ENCODE data around the gene THRAP3. TPM values are rescaled to one million over a fixed set of nuclear protein-coding genes. Genes with fewer than 3 reads are reported as not detected.

The THRAP3 gene
- polyA plus RNA-seq, 3 donors from 2014 or later = 61.6 to 103 (median 70.7) TPM

- H3K36me3 Mint-ChIP-seq = peaks cover 7 to 14% (median 9%) of the 10 kb centered on the region in 3 donors
- no peak overlapping the region for H3K4me3 Mint-ChIP-seq
- peaks cover 0 to 3% of the 10 kb centered on the region in 2 donors for H3K4me1 Mint-ChIP-seq
- no peaks in the 10 kb centered on the region for H3K9me3 Mint-ChIP-seq
- no peak overlapping the region for H3K27ac Mint-ChIP-seq
- DNase-seq = no peak
- H3K27me3 Mint-ChIP-seq (ENCODE audit: low read depth in 3 of 3) = peaks cover 0 to 3% (median 3%) of the 10 kb centered on the region in 3 donors
Observed at GRCh38 chr1:36341626-36342320, 117.5 kb downstream of the THRAP3 start.

DNA sequence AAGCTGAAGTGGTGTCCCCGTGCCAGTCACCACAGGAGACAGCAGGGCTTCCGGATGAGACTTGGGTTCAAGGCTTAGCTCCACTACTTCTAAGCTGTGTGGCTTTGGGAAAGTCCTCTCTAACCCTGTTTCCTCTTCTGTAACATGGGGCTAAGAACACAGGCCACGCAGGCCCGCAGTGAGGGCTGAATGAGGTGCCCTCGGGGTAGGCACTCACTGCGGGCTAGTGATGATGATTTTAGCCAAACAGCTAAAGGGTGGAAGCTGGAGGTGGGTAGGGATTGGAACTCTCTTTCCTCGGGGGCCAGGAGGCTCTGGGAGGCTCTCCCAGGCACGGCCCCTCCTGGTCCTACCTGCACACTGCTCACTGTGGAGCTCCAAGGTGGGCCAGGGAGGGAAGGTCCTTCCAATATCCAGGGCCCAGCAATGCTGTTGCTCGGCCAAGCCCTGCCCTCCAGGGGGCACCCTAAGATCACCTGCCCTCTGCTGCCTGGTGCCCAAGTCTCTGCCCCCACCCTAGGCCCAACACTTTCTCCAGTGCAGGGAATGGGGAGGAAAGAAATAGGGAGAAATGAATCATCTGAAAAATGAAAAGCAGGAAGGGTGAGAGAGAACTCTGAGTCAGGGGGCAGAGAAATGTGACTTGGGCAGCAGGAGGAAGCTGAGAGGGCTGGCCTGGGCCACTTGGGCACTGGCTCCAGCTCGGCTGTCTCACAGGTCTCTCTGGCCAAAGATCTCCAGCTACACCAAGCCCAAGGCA lies 118.4 kb downstream of the THRAP3 start:
- Mint-ChIP-seq H3K27me3 (ENCODE audit: low read depth in 3 of 3) (peaks cover 0 to 3% (median 3%) of the 10 kb centered on the region in 3 donors), H3K9me3 (no peaks in the 10 kb centered on the region), H3K4me3 (no peak overlapping the region), H3K36me3 (peaks cover 10 to 20% (median 15%) of the 10 kb centered on the region in 3 donors), H3K4me1 (peaks cover 0 to 3% of the 10 kb centered on the region in 2 donors), H3K27ac (peak overlapping the region in 2 of 6 donors; percentile 46 to 64)
- DNase-seq = peak; percentile 46 to 54 (median 48)

GRCh38 chr1:36343651-36344394 lies 119.6 kb downstream of the THRAP3 start:
- Mint-ChIP-seq H3K27me3 (ENCODE audit: low read depth in 3 of 3) (peaks cover 0 to 3% (median 3%) of the 10 kb centered on the region in 3 donors), H3K36me3 (peaks cover 17 to 29% (median 19%) of the 10 kb centered on the region in 3 donors), H3K4me1 (peaks cover 0 to under 1% of the 10 kb centered on the region in 2 donors), H3K4me3 (no peak overlapping the region), H3K9me3 (no peaks in the 10 kb centered on the region), H3K27ac (no peak overlapping the region)
- DNase-seq = no peak

GRCh38 chr1:36344395-36344680 lies 120.1 kb downstream of the THRAP3 start:
- Mint-ChIP-seq H3K4me3 (no peak overlapping the region), H3K4me1 (no peaks in the 10 kb centered on the region), H3K9me3 (no peaks in the 10 kb centered on the region), H3K36me3 (peaks cover 17 to 29% (median 19%) of the 10 kb centered on the region in 3 donors), H3K27ac (peak overlapping the region in 1 of 6 donors; percentile 14), H3K27me3 (ENCODE audit: low read depth in 3 of 3) (peaks cover 0 to 3% (median 3%) of the 10 kb centered on the region in 3 donors)
- DNase-seq = no peak

DNA sequence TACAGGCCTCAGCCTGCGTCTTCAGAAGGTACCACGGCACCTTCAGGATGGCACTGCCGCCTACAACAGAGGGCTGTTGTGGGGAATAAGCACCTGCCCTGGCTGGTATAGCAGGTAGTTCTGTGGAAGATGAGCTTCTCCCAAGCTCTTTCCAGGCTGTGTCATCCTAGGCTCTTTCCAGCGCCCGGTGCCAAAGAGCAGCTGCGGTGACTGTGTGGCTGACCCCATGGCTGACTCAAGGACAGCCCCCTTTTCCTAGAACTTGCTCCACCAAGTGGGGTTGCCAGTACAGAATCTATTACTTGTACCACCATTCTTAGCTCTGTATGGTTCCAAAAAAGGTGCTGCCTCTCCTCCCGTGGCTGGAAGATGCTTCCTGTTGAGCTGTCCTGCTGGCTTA lies 121.1 kb downstream of the THRAP3 start:
- Mint-ChIP-seq H3K36me3 (peaks cover 17 to 29% (median 19%) of the 10 kb centered on the region in 3 donors), H3K4me3 (no peak overlapping the region), H3K4me1 (peaks cover 2 to 3% of the 10 kb centered on the region in 2 donors), H3K27ac (peak overlapping the region in 1 of 6 donors; percentile 45), H3K27me3 (ENCODE audit: low read depth in 3 of 3) (peaks cover 0 to 3% (median 3%) of the 10 kb centered on the region in 3 donors), H3K9me3 (no peaks in the 10 kb centered on the region)
- DNase-seq = no peak

DNA sequence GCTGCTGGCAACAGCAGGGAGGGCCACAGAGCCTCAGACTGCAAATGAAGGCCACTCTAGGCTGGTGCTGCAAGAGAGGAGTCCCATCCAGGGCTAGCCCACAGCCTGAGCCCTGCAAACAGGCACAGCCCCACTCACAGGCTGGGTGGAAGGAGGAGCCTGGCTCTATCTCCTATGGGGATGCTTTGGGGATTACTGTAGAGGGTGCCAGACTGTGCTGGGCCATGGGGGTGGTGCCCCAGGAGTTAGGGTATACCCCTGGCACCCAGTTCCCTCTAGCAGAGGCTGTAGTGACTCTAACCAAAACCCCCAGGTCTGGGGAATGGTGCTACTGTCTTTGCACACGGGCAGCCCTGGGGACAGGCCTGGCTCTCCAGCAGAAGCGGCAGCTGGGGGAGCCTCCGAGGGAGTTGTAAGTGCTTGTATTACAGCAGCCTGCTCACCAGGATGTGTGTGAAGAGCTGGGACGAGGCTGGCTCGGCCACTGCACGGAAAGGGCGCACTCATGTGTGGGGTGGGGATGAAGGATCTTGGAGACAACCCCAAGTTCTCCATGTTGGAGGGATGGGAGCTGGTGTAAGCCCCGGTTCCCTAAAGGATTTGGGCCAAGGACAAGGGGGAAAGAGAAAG lies 122.6 kb downstream of the THRAP3 start:
- Mint-ChIP-seq H3K4me1 (peaks cover 14 to 18% of the 10 kb centered on the region in 2 donors), H3K4me3 (no peak overlapping the region), H3K36me3 (peaks cover 10 to 21% (median 15%) of the 10 kb centered on the region in 3 donors), H3K9me3 (no peaks in the 10 kb centered on the region), H3K27ac (peak overlapping the region in 1 of 6 donors; percentile 26), H3K27me3 (ENCODE audit: low read depth in 3 of 3) (peaks cover 0 to 3% (median 3%) of the 10 kb centered on the region in 3 donors)
- no peak for DNase-seq

GRCh38 chr1:36349241-36349671 lies 125.0 kb downstream of the THRAP3 start:
- no peak overlapping the region for H3K27ac Mint-ChIP-seq
- H3K4me1 Mint-ChIP-seq = peaks cover 16 to 19% of the 10 kb centered on the region in 2 donors
- no peak for DNase-seq
- no peaks in the 10 kb centered on the region for H3K9me3 Mint-ChIP-seq
- no peak overlapping the region for H3K4me3 Mint-ChIP-seq
- H3K36me3 Mint-ChIP-seq = peaks cover 12 to 28% (median 15%) of the 10 kb centered on the region in 3 donors
- peaks cover 0 to 3% (median 2%) of the 10 kb centered on the region in 3 donors for H3K27me3 Mint-ChIP-seq (ENCODE audit: low read depth in 3 of 3)

GRCh38 chr1:36349839-36350238 lies 125.6 kb downstream of the THRAP3 start:
- H3K4me3 Mint-ChIP-seq = no peak overlapping the region
- DNase-seq = no peak
- H3K4me1 Mint-ChIP-seq = peaks cover 16 to 19% of the 10 kb centered on the region in 2 donors
- H3K36me3 Mint-ChIP-seq = peaks cover 15 to 32% (median 15%) of the 10 kb centered on the region in 3 donors
- H3K27ac Mint-ChIP-seq = peak overlapping the region in 2 of 6 donors; percentile 28 to 86
- peaks cover 0 to 2% (median 0%) of the 10 kb centered on the region in 3 donors for H3K27me3 Mint-ChIP-seq (ENCODE audit: low read depth in 3 of 3)
- H3K9me3 Mint-ChIP-seq = no peaks in the 10 kb centered on the region

DNA sequence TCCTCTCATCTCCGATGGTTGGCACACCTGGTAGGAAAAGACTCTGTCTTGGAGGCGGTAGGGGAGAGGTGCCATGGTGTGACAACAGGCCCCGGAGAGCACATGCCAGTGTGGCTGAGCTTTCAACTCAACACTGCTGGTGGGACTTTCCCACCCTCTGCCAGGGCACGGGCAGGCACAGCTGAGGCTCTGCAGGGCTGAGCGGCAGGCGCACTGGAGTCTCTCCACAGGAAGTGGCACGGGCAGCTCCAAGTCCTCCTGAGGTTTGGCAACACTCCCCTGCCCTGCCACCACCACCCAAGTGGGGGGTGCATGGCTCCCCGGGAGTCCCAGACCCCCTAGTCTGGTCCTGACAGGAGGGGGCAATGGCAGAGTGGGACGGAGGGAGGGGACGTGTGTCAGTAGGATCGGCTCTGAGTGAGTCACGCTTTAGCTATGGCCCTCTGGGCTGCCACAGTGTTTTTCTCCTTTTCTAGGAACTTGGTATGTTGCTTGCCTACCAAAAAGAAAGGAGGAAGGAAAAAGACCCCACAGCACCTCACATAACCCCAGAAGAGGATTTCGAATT lies 126.5 kb downstream of the THRAP3 start:
- Mint-ChIP-seq H3K4me3 (peak overlapping the region in 3 of 5 donors; percentile 15 to 43 (median 29)), H3K27me3 (ENCODE audit: low read depth in 3 of 3) (peaks cover 0 to 2% (median 0%) of the 10 kb centered on the region in 3 donors), H3K4me1 (peaks cover 16 to 19% of the 10 kb centered on the region in 2 donors), H3K36me3 (peaks cover 15 to 31% (median 15%) of the 10 kb centered on the region in 3 donors), H3K9me3 (no peaks in the 10 kb centered on the region), H3K27ac (peak overlapping the region; percentile 67 to 86 (median 82))
- DNase-seq = peak; percentile 24 to 44 (median 42)

- DNase-seq = no peak
- no peak overlapping the region for H3K4me3 Mint-ChIP-seq
- peaks cover 15 to 31% (median 15%) of the 10 kb centered on the region in 3 donors for H3K36me3 Mint-ChIP-seq
Observed at GRCh38 chr1:36351227-36351977, 127.2 kb downstream of the THRAP3 start.

DNA sequence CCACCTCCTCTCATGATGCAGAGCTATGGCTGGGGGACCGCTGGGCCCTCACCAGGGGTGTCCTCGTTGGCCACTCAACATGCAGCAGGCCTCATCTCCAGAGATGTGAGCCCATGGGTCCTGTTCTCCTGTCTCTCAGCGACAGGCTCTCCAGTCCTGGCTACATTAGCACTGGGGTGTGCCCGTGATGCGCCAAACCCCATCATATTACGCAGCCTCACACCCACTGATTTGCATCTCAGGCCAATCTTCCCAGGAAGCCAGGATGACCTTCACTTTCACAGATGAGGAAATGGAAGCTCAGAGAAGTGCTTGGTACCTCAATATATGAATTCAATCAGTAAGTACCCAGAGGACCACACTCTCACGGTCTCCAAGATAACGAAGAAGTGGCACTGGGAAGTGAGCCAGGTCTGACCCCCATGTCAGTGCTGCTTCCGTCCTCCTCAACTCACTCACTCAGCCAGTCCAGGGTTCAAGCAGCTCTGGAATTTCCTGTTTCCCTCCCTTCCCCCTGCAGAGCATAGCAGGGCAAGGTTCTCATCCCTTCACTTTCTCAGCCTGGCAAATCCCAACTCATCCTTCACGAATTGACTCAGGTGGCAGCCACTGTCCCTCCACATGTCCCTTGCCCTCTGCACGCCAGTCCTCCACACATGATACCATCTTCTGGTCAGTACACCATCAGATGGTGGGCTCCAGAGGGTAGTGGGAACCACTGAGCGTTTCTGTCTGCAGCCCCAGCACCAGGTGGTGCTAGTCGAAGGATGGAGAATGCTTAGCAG lies 128.1 kb downstream of the THRAP3 start:
- Mint-ChIP-seq H3K27me3 (ENCODE audit: low read depth in 3 of 3) (peaks cover 0 to 2% (median 0%) of the 10 kb centered on the region in 3 donors), H3K27ac (peak overlapping the region in 4 of 6 donors; percentile 28 to 68 (median 36)), H3K9me3 (no peaks in the 10 kb centered on the region), H3K4me3 (no peak overlapping the region), H3K4me1 (peaks cover 16 to 19% of the 10 kb centered on the region in 2 donors), H3K36me3 (peaks cover 14 to 32% (median 16%) of the 10 kb centered on the region in 3 donors)
- DNase-seq = no peak

More at GRCh38 chr1:36351227-36351977, 127.2 kb downstream of the THRAP3 start:
- H3K4me1 Mint-ChIP-seq = peaks cover 16 to 19% of the 10 kb centered on the region in 2 donors
- no peaks in the 10 kb centered on the region for H3K9me3 Mint-ChIP-seq
- H3K27me3 Mint-ChIP-seq (ENCODE audit: low read depth in 3 of 3) = peaks cover 0 to 2% (median 0%) of the 10 kb centered on the region in 3 donors
- H3K27ac Mint-ChIP-seq = peak overlapping the region in 3 of 6 donors; percentile 14 to 84 (median 17)
